Central memory CD8-positive, alpha-beta T cell (primary cell): ENCODE measurements around the gene BANP.
"Not testable (repeated sequence)": the region's sequence is repeated elsewhere in the genome, so short reads cannot be mapped to it uniquely, and the experiment has no call there.

Source experiments
- ATAC-seq: fragments of 150-1000 bp; cut with Tn5 transposase; replicated peaks from 2 replicates; pipeline ENCODE4 v1.10.0; 2022; ENCODE audit warnings: mild to moderate bottlenecking, moderate FRiP score, moderate number of reproducible peaks; ENCODE audit not compliant: poor library complexity, severe bottlenecking; ENCODE audit errors: extremely low read depth
- DNase-seq, 2 donors: peaks; one replicate each; pipeline ENCODE4 v3.0.0; 2021; ENCODE audit warnings: low spot score in 2 of 2
- H3K27ac Mint-ChIP-seq: one replicate; pipeline ENCODE4 v1.8.0; 2022; ENCODE audit warnings: low read depth, mild to moderate bottlenecking, moderate library complexity, mixed read lengths
- H3K27me3 Mint-ChIP-seq: one replicate; pipeline ENCODE4 v1.8.0; 2022; ENCODE audit warnings: mixed read lengths
- H3K36me3 Mint-ChIP-seq: one replicate; pipeline ENCODE4 v1.8.0; 2022; ENCODE audit warnings: mild to moderate bottlenecking, moderate library complexity, mixed read lengths; ENCODE audit not compliant: insufficient read depth
- H3K4me1 Mint-ChIP-seq: one replicate; pipeline ENCODE4 v1.8.0; 2022; ENCODE audit warnings: mixed read lengths
- H3K4me3 Mint-ChIP-seq: one replicate; pipeline ENCODE4 v1.8.0; 2022; ENCODE audit warnings: mild to moderate bottlenecking, moderate library complexity, mixed read lengths
- H3K9me3 Mint-ChIP-seq: one replicate; pipeline ENCODE4 v1.8.0; 2022; ENCODE audit warnings: mixed read lengths

Gene BANP

GRCh38 chr16:88089071-88089470 lies 137.8 kb downstream of the BANP start:
- H3K27me3 Mint-ChIP-seq, DNase-seq, ATAC-seq, H3K27ac Mint-ChIP-seq, H3K9me3 Mint-ChIP-seq, H3K36me3 Mint-ChIP-seq, H3K4me3 Mint-ChIP-seq, H3K4me1 Mint-ChIP-seq: not testable (repeated sequence)

- not testable (repeated sequence) for H3K27me3 Mint-ChIP-seq, H3K27ac Mint-ChIP-seq, H3K4me1 Mint-ChIP-seq, DNase-seq, H3K4me3 Mint-ChIP-seq, H3K9me3 Mint-ChIP-seq, ATAC-seq, H3K36me3 Mint-ChIP-seq
Measured at GRCh38 chr16:88089632-88090376, 138.6 kb downstream of the BANP start.

- H3K4me3 Mint-ChIP-seq, H3K27ac Mint-ChIP-seq, H3K9me3 Mint-ChIP-seq, H3K36me3 Mint-ChIP-seq, H3K4me1 Mint-ChIP-seq, ATAC-seq, DNase-seq, H3K27me3 Mint-ChIP-seq: not testable (repeated sequence)
Measured at GRCh38 chr16:88090377-88091175, 139.3 kb downstream of the BANP start.

- H3K9me3 Mint-ChIP-seq, H3K4me1 Mint-ChIP-seq, ATAC-seq, H3K27ac Mint-ChIP-seq, H3K4me3 Mint-ChIP-seq, H3K27me3 Mint-ChIP-seq, DNase-seq, H3K36me3 Mint-ChIP-seq: not testable (repeated sequence)
Measured at GRCh38 chr16:88091221-88091971, 140.2 kb downstream of the BANP start.

GRCh38 chr16:88091972-88092302 lies 140.7 kb downstream of the BANP start:
- H3K27ac Mint-ChIP-seq, ATAC-seq, H3K9me3 Mint-ChIP-seq, H3K4me3 Mint-ChIP-seq, DNase-seq, H3K4me1 Mint-ChIP-seq, H3K36me3 Mint-ChIP-seq, H3K27me3 Mint-ChIP-seq: not testable (repeated sequence)

GRCh38 chr16:88092791-88093555 lies 141.7 kb downstream of the BANP start:
- not testable (repeated sequence) for H3K4me3 Mint-ChIP-seq, H3K36me3 Mint-ChIP-seq, H3K9me3 Mint-ChIP-seq, H3K27ac Mint-ChIP-seq, H3K27me3 Mint-ChIP-seq, H3K4me1 Mint-ChIP-seq, ATAC-seq, DNase-seq

GRCh38 chr16:88093556-88094252 lies 142.5 kb downstream of the BANP start:
- H3K36me3 Mint-ChIP-seq, H3K9me3 Mint-ChIP-seq, H3K27me3 Mint-ChIP-seq, ATAC-seq, H3K27ac Mint-ChIP-seq, H3K4me1 Mint-ChIP-seq, DNase-seq, H3K4me3 Mint-ChIP-seq: not testable (repeated sequence)

GRCh38 chr16:88094253-88094575 lies 143.0 kb downstream of the BANP start:
- not testable (repeated sequence) for DNase-seq, H3K9me3 Mint-ChIP-seq, H3K36me3 Mint-ChIP-seq, H3K4me3 Mint-ChIP-seq, H3K27ac Mint-ChIP-seq, ATAC-seq, H3K4me1 Mint-ChIP-seq
- peaks cover 12% of the 10 kb centered on the region for H3K27me3 Mint-ChIP-seq

- H3K27ac Mint-ChIP-seq, H3K36me3 Mint-ChIP-seq, ATAC-seq, H3K9me3 Mint-ChIP-seq, H3K4me1 Mint-ChIP-seq, DNase-seq, H3K4me3 Mint-ChIP-seq: not testable (repeated sequence)
- peaks cover 18% of the 10 kb centered on the region for H3K27me3 Mint-ChIP-seq
Measured at GRCh38 chr16:88094900-88095299, 143.7 kb downstream of the BANP start.

- H3K36me3 Mint-ChIP-seq, H3K4me1 Mint-ChIP-seq, H3K4me3 Mint-ChIP-seq, H3K9me3 Mint-ChIP-seq, H3K27ac Mint-ChIP-seq, ATAC-seq, DNase-seq: not testable (repeated sequence)
- H3K27me3 Mint-ChIP-seq: peaks cover 20% of the 10 kb centered on the region
Measured at GRCh38 chr16:88096659-88097058, 145.4 kb downstream of the BANP start.

- ATAC-seq, DNase-seq, H3K27ac Mint-ChIP-seq, H3K4me1 Mint-ChIP-seq, H3K4me3 Mint-ChIP-seq, H3K9me3 Mint-ChIP-seq, H3K36me3 Mint-ChIP-seq: not testable (repeated sequence)
- H3K27me3 Mint-ChIP-seq: peaks cover 20% of the 10 kb centered on the region
Measured at GRCh38 chr16:88098731-88099562, 147.7 kb downstream of the BANP start.
